Smooth muscle cell (in vitro differentiated cells): ENCODE measurements around the gene FAM13A. TPM values are rescaled to one million over a fixed set of nuclear protein-coding genes. Genes with fewer than 3 reads are reported as not detected.
A peak's percentile ranks its signal among the peaks of the same experiment; 100 is the strongest.

ENCODE experiments used
- DNase-seq: peaks from one replicate; lab custom pipeline; 2025; ENCODE audit not compliant: unreplicated experiment; lab: John Stamatoyannopoulos, UW
- H2AFZ ChIP-seq: fragments of 200-600 bp; sonication (generic); 2 replicates; pipeline ENCODE4 v1.6.0; 2016; ENCODE audit warnings: antibody characterized with exemption, low read depth, mild to moderate bottlenecking
- H3F3A ChIP-seq: fragments of 200-600 bp; sonication (generic); 2 replicates; pipeline ENCODE4 v1.6.0; 2017; ENCODE audit warnings: antibody characterized with exemption, low read depth
- H3K27ac ChIP-seq: fragments of 200-600 bp; sonication (generic); 2 replicates; pipeline ENCODE4 v1.5.1; 2016; ENCODE audit warnings: low read depth, mild to moderate bottlenecking
- H3K27me3 ChIP-seq: fragments of 200-600 bp; sonication (generic); 2 replicates; pipeline ENCODE4 v1.6.1; 2016; ENCODE audit warnings: low read depth, mild to moderate bottlenecking
- H3K36me3 ChIP-seq: fragments of 200-600 bp; sonication (generic); 2 replicates; pipeline ENCODE4 v1.5.1; 2016; ENCODE audit warnings: low read depth
- H3K4me1 ChIP-seq: fragments of 200-600 bp; sonication (generic); 2 replicates; pipeline ENCODE4 v1.5.1; 2016; ENCODE audit warnings: low read depth
- H3K4me2 ChIP-seq: fragments of 200-600 bp; sonication (generic); 2 replicates; pipeline ENCODE4 v1.6.0; 2016; ENCODE audit warnings: mild to moderate bottlenecking
- H3K4me3 ChIP-seq: fragments of 200-600 bp; sonication (generic); 2 replicates; pipeline ENCODE4 v1.5.1; 2016; ENCODE audit warnings: mild to moderate bottlenecking
- H3K79me2 ChIP-seq: fragments of 200-600 bp; sonication (generic); 2 replicates; pipeline ENCODE4 v1.6.0; 2016; ENCODE audit warnings: low read depth, mild to moderate bottlenecking
- H3K9ac ChIP-seq: fragments of 200-600 bp; sonication (generic); 2 replicates; pipeline ENCODE4 v1.6.0; 2016; ENCODE audit warnings: low read depth
- H3K9me3 ChIP-seq: fragments of 200-600 bp; sonication (generic); replicated peaks from 2 replicates; pipeline ENCODE4 v1.5.1; 2016; ENCODE audit warnings: low read depth
- H4K20me1 ChIP-seq: fragments of 200-600 bp; sonication (generic); 2 replicates; pipeline ENCODE4 v1.6.0; 2016; ENCODE audit warnings: low read depth
- CTCF ChIP-seq: fragments of 200-600 bp; sonication (generic); IDR thresholded peaks from 2 replicates; pipeline ENCODE4 v1.5.1; 2017; ENCODE audit warnings: borderline replicate concordance, mild to moderate bottlenecking, antibody characterized with exemption; ENCODE audit not compliant: insufficient read depth, poor library complexity, severe bottlenecking
- WGBS: methylation state at CpG from one replicate; pipeline ENCODE4 v1.1.7; 2016; ENCODE audit warnings: low lambda C conversion rate; 5-methylcytosine and 5-hydroxymethylcytosine counted together
- polyA plus RNA-seq: library from polyadenylated mRNA; unstranded; fragments of >200 nt; fragmentation: Nextera tagmentation; extraction: Ambion mirVana; gene quantifications from 2 replicates; pipeline ENCODE4 v1.2.1, GENCODE V29; 2016
- total RNA-seq: library from RNA; depleted of rRNA; stranded (reverse); fragments of >200 nt; gene quantifications from 2 replicates; pipeline ENCODE4 v1.2.3, GENCODE V29; 2014

Gene FAM13A
- total and polyA plus RNA-seq, 2 experiments from 2014 or later, result 14.6 to 39.9 TPM

DNA sequence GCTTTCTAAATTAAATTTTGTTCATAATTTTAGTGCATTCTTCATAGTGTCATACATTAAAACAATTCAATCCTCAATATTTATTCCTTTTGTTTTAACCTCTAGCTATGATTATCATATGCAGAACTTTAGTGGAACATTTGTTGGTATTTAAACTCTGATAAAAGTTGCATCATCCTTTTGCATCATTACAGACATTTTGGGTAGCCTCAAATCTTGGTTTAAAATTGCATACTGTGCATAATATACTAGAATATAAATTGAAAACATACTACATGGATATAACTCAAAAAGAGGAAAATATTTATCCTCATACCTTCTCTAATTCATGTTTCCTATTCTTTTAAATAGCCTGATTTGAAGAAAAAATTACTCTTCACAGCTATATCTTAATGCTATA is 262.0 kb downstream of the FAM13A start:
- H3K4me2 ChIP-seq, result no peak overlapping the region
- no peaks in the 10 kb centered on the region for H4K20me1 ChIP-seq
- H3K9me3 ChIP-seq, result no peaks in the 10 kb centered on the region
- H3K79me2 ChIP-seq, result no peaks in the 10 kb centered on the region
- no peak for TF ChIP-seq CTCF
- DNase-seq, result no peak
- no peaks in the 10 kb centered on the region for H3K27me3 ChIP-seq
- H3K9ac ChIP-seq, result no peak overlapping the region
- H3K4me1 ChIP-seq, result peaks cover 13% of the 10 kb centered on the region
- no peak overlapping the region for H2AFZ ChIP-seq
- H3K27ac ChIP-seq, result no peak overlapping the region
- H3K4me3 ChIP-seq, result no peak overlapping the region
- peaks cover 16% of the 10 kb centered on the region for H3F3A ChIP-seq
- H3K36me3 ChIP-seq, result no peaks in the 10 kb centered on the region

DNA sequence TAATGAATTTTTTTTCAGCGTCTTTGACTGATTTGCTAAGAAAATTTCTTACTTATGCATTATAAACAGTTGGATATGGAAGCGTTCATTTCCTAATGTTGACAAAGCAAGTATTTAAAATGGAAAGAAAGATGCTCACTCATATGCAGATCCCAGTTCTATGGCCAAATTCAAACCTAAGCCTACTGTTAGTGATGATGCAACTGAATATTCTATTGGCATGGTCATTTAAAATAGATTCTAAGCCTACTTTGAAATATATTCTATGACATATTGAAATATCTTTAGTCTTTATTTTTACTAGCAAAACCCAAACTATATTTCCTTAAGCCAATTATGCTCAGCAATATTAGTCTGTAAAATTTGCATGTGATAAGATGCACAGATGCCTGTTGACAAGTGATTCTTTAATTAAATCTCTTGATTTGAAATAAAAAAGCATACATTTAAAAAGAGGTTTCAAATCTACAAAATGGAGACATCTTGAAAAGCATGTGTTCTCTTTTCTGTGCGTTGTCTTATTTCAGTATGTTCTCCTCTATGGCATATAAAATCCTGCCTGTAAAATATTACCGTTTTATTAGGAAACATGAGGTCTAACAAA is 262.8 kb downstream of the FAM13A start:
- Histone ChIP-seq H3K4me2 (no peak overlapping the region), H3K4me1 (peaks cover 13% of the 10 kb centered on the region), H3K79me2 (no peaks in the 10 kb centered on the region), H3K4me3 (no peak overlapping the region), H3F3A (peaks cover 16% of the 10 kb centered on the region), H2AFZ (no peak overlapping the region), H3K9ac (no peak overlapping the region), H4K20me1 (no peaks in the 10 kb centered on the region), H3K27me3 (no peaks in the 10 kb centered on the region), H3K36me3 (no peaks in the 10 kb centered on the region), H3K9me3 (no peaks in the 10 kb centered on the region), H3K27ac (peak overlapping the region; percentile 95)
- no peak for DNase-seq
- TF ChIP-seq CTCF, result no peak
- 94% methylated on average over 4 of the region's 4 CpGs for WGBS

- Histone ChIP-seq H3K27me3 (no peaks in the 10 kb centered on the region), H3K9ac (peak overlapping the region; percentile 66), H2AFZ (no peak overlapping the region), H3K27ac (peak overlapping the region; percentile 95), H3K4me3 (no peak overlapping the region), H3F3A (peaks cover 16% of the 10 kb centered on the region), H3K36me3 (no peaks in the 10 kb centered on the region), H3K79me2 (no peaks in the 10 kb centered on the region), H4K20me1 (no peaks in the 10 kb centered on the region), H3K4me1 (peaks cover 13% of the 10 kb centered on the region), H3K9me3 (no peaks in the 10 kb centered on the region), H3K4me2 (peak overlapping the region; percentile 73)
- no peak for DNase-seq
- WGBS, result 94% methylated on average over 1 of the region's 1 CpG
- TF ChIP-seq CTCF, result no peak
These were observed 263.5 kb downstream of the FAM13A start for GRCh38 chr4:88793475-88793874.

- Histone ChIP-seq H4K20me1 (no peaks in the 10 kb centered on the region), H3K9me3 (no peaks in the 10 kb centered on the region), H3K9ac (peak overlapping the region; percentile 66), H3K79me2 (no peaks in the 10 kb centered on the region), H2AFZ (no peak overlapping the region), H3K4me3 (no peak overlapping the region), H3K36me3 (no peaks in the 10 kb centered on the region), H3K4me2 (peak overlapping the region; percentile 73), H3F3A (peaks cover 16% of the 10 kb centered on the region), H3K4me1 (peaks cover 13% of the 10 kb centered on the region), H3K27ac (peak overlapping the region; percentile 95), H3K27me3 (no peaks in the 10 kb centered on the region)
- TF ChIP-seq CTCF, result no peak
- no peak for DNase-seq
- 74% methylated on average over 1 of the region's 1 CpG for WGBS
These were observed 264.2 kb downstream of the FAM13A start for GRCh38 chr4:88792821-88793220.
